Neural progenitor cell (in vitro differentiated cells): ENCODE results near the gene NOM1. TPM values are rescaled to one million over a fixed set of nuclear protein-coding genes. Genes with fewer than 3 reads are reported as not detected.

Source experiments
- DNase-seq: peaks from one replicate; pipeline ENCODE4 v3.0.0-alpha.2; 2016; ENCODE audit warnings: low spot score
- H2AFZ ChIP-seq: fragments of 200-600 bp; sonication (generic); replicated peaks from 2 replicates; pipeline ENCODE4 v1.6.1; 2016; ENCODE audit warnings: antibody characterized with exemption
- H3F3A ChIP-seq: fragments of 200-600 bp; sonication (generic); 2 replicates; pipeline ENCODE4 v1.6.1; 2016; ENCODE audit warnings: antibody characterized with exemption, low read depth
- H3K27ac ChIP-seq: fragments of 200-600 bp; sonication (generic); 2 replicates; pipeline ENCODE4 v1.5.1; 2016; ENCODE audit warnings: mild to moderate bottlenecking
- H3K27me3 ChIP-seq: fragments of 200-600 bp; sonication (generic); 2 replicates; pipeline ENCODE4 v1.6.1; 2016; ENCODE audit warnings: mild to moderate bottlenecking, moderate library complexity
- H3K36me3 ChIP-seq: fragments of 200-600 bp; sonication (generic); 2 replicates; pipeline ENCODE4 v1.5.1; 2016
- H3K4me1 ChIP-seq: fragments of 200-600 bp; sonication (generic); 2 replicates; pipeline ENCODE4 v1.6.1; 2016; ENCODE audit warnings: mixed run types
- H3K4me2 ChIP-seq: fragments of 200-600 bp; sonication (generic); 2 replicates; pipeline ENCODE4 v1.6.1; 2016
- H3K4me3 ChIP-seq: fragments of 200-600 bp; sonication (generic); 2 replicates; pipeline ENCODE4 v1.5.1; 2016
- H3K79me2 ChIP-seq: fragments of 200-600 bp; sonication (generic); 2 replicates; pipeline ENCODE4 v1.6.1; 2016; ENCODE audit warnings: low read depth
- H3K9ac ChIP-seq: fragments of 200-600 bp; sonication (generic); 2 replicates; pipeline ENCODE4 v1.6.1; 2016
- H3K9me3 ChIP-seq: fragments of 200-600 bp; sonication (generic); 2 replicates; pipeline ENCODE4 v1.5.1; 2016; ENCODE audit warnings: low read depth
- H4K20me1 ChIP-seq: fragments of 200-600 bp; sonication (generic); 2 replicates; pipeline ENCODE4 v1.6.1; 2016; ENCODE audit warnings: low read depth
- H3K27ac Mint-ChIP-seq: 3 replicates; pipeline ENCODE4 v1.8.0; 2021; ENCODE audit warnings: mixed read lengths
- H3K27me3 Mint-ChIP-seq: 2 replicates; pipeline ENCODE4 v1.8.0; 2022; ENCODE audit warnings: low read depth, mild to moderate bottlenecking, inconsistent platforms, moderate library complexity, mixed read lengths; ENCODE audit not compliant: insufficient read depth
- H3K36me3 Mint-ChIP-seq: 3 replicates; pipeline ENCODE4 v1.8.0; 2021; ENCODE audit warnings: mixed read lengths
- H3K4me1 Mint-ChIP-seq: 3 replicates; pipeline ENCODE4 v1.8.0; 2021; ENCODE audit warnings: mixed read lengths
- H3K4me3 Mint-ChIP-seq: 3 replicates; pipeline ENCODE4 v1.8.0; 2021; ENCODE audit warnings: mild to moderate bottlenecking, moderate library complexity, mixed read lengths
- H3K9me3 Mint-ChIP-seq: 3 replicates; pipeline ENCODE4 v1.8.0; 2020; ENCODE audit warnings: mixed read lengths
- EZH2 ChIP-seq: fragments of 200-600 bp; sonication (generic); IDR thresholded peaks from 2 replicates; pipeline ENCODE4 v1.6.1; 2017; ENCODE audit warnings: antibody characterized with exemption, mild to moderate bottlenecking, moderate library complexity
- EZH2phosphoT487 ChIP-seq: fragments of 200-600 bp; sonication (generic); IDR thresholded peaks from 2 replicates; pipeline ENCODE4 v1.6.1; 2017; ENCODE audit warnings: antibody characterized with exemption
- total RNA-seq: library from RNA; depleted of rRNA; stranded (reverse); fragments of >200 nt; gene quantifications from 2 replicates; pipeline ENCODE4 v1.2.3, GENCODE V29; 2015; ENCODE audit warnings: low replicate concordance
- TF ChIP-seq, protein P1 (sequence below): fragments of 200-600 bp; sonication (generic); IDR thresholded peaks from 2 replicates; pipeline ENCODE4 v1.5.1; 2017; ENCODE audit warnings: antibody characterized with exemption, mild to moderate bottlenecking

The NOM1 gene
- total RNA-seq, 1 donor from 2014 or later = 10.9 TPM

DNA sequence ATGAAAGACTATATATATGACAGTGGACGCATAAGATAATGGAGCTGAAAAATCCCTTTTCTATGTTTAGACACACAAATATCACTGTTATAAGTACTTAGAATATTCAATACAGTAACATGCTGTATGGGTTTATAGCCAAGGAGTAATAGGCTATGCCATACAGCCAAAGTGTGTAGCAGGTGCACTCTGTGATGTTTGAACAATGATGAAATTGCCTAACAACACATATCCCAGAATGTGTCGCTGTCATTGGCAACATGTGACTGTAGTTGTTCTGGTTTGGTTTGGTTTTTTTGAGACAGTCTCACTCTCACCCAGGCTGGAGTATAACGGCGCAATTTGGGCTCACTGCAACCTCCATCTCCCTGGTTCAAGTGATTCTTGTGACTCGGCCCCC is 26.1 kb downstream of the NOM1 start:
- no peaks in the 10 kb centered on the region for H4K20me1 ChIP-seq
- no peak for DNase-seq
- TF ChIP-seq, protein P1, sequence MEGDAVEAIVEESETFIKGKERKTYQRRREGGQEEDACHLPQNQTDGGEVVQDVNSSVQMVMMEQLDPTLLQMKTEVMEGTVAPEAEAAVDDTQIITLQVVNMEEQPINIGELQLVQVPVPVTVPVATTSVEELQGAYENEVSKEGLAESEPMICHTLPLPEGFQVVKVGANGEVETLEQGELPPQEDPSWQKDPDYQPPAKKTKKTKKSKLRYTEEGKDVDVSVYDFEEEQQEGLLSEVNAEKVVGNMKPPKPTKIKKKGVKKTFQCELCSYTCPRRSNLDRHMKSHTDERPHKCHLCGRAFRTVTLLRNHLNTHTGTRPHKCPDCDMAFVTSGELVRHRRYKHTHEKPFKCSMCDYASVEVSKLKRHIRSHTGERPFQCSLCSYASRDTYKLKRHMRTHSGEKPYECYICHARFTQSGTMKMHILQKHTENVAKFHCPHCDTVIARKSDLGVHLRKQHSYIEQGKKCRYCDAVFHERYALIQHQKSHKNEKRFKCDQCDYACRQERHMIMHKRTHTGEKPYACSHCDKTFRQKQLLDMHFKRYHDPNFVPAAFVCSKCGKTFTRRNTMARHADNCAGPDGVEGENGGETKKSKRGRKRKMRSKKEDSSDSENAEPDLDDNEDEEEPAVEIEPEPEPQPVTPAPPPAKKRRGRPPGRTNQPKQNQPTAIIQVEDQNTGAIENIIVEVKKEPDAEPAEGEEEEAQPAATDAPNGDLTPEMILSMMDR = no peak
- TF ChIP-seq EZH2 = no peak
- TF ChIP-seq EZH2phosphoT487 = no peak

DNA sequence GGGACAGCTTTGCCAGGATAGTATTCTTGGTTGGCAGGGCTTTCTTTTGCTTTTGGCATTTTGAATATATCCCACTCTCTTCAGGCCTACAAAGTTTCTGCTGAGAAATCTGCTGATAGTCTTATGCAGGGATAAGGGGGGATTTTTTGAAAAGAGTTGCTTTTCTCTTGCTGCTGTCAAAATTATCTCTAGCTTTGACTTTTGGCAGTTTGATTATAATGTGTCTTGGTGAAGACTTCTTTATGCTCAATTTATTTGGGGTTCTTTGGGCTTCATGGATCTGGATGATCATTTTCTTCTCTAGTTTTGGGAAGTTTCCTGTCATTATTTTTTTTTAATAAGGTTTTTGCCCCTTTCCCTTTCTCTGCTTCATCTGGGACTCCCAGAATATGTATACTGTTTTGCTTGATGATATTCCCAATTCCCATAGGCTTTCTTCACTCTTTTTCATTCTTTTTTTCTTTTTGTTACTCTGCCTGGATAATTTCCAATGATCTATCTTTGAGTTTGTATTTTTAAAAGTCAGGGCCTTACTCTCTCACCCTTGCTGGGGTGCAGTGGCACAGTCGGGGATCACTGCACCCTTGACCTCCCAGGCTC is 29.6 kb downstream of the NOM1 start:
- H3K27ac ChIP-seq = no peak overlapping the region
- Mint-ChIP-seq H3K9me3 (peaks cover 25% of the 10 kb centered on the region), H3K4me3 (no peak overlapping the region), H3K27me3 (peaks cover 2% of the 10 kb centered on the region), H3K4me1 (no peaks in the 10 kb centered on the region), H3K27ac (no peak overlapping the region), H3K36me3 (peaks cover 13% of the 10 kb centered on the region)
- H3K4me2 ChIP-seq = no peak overlapping the region
- no peak overlapping the region for H2AFZ ChIP-seq
- H3K9ac ChIP-seq = no peak overlapping the region
- no peaks in the 10 kb centered on the region for H3K4me1 ChIP-seq
- no peaks in the 10 kb centered on the region for H3K9me3 ChIP-seq
- H3F3A ChIP-seq = peaks cover 25% of the 10 kb centered on the region
- H3K79me2 ChIP-seq = no peaks in the 10 kb centered on the region
- no peak for DNase-seq
- H3K36me3 ChIP-seq = no peaks in the 10 kb centered on the region
- no peaks in the 10 kb centered on the region for H4K20me1 ChIP-seq
- TF ChIP-seq EZH2phosphoT487 (no peak), EZH2 (no peak)
- TF ChIP-seq, protein P1 = no peak
- H3K27me3 ChIP-seq = no peaks in the 10 kb centered on the region
- H3K4me3 ChIP-seq = no peak overlapping the region

More for the DNA sequence above, 26.1 kb downstream of the NOM1 start:
- peaks cover 22% of the 10 kb centered on the region for H3K9me3 Mint-ChIP-seq
- H3K36me3 Mint-ChIP-seq = peaks cover 13% of the 10 kb centered on the region
- H3K9me3 ChIP-seq = no peaks in the 10 kb centered on the region
- H2AFZ ChIP-seq = no peak overlapping the region
- no peak overlapping the region for H3K4me3 Mint-ChIP-seq
- H3K4me3 ChIP-seq = no peak overlapping the region
- no peak overlapping the region for H3K9ac ChIP-seq
- H3K27me3 ChIP-seq = no peaks in the 10 kb centered on the region
- H3K4me1 Mint-ChIP-seq = no peaks in the 10 kb centered on the region
- no peaks in the 10 kb centered on the region for H3K79me2 ChIP-seq
- H3K27me3 Mint-ChIP-seq = peaks cover 2% of the 10 kb centered on the region
- H3K27ac Mint-ChIP-seq = no peak overlapping the region
- H3K27ac ChIP-seq = no peak overlapping the region
- H3K4me2 ChIP-seq = no peak overlapping the region
- H3F3A ChIP-seq = peaks cover 5% of the 10 kb centered on the region
- no peaks in the 10 kb centered on the region for H3K4me1 ChIP-seq
- no peaks in the 10 kb centered on the region for H3K36me3 ChIP-seq

DNA sequence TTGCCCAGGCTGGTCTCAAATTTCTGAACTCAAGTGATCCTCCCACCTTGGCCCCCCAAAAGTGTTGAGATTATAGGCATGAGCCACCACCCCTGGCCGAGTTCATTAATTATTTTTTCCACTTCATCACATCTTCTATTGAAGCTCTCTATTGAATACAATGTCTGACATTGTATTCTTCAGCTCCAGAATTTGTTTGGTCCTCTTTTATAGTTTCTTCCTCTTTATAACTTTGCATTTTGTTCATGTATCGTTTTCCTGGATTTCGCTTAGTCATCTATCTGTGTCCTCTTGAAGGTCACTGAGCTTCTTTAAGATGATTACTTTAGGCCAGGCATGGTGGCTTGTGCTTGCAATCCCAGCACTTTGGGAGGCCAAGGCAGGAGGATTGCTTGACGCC is 30.2 kb downstream of the NOM1 start:
- Histone ChIP-seq H3K36me3 (no peaks in the 10 kb centered on the region), H2AFZ (no peak overlapping the region), H3K4me1 (no peaks in the 10 kb centered on the region), H3K9ac (no peak overlapping the region), H3K79me2 (no peaks in the 10 kb centered on the region), H3K4me3 (no peak overlapping the region), H3K9me3 (no peaks in the 10 kb centered on the region), H3F3A (peaks cover 27% of the 10 kb centered on the region), H3K27ac (no peak overlapping the region), H3K4me2 (no peak overlapping the region), H3K27me3 (no peaks in the 10 kb centered on the region), H4K20me1 (no peaks in the 10 kb centered on the region)
- peaks cover 13% of the 10 kb centered on the region for H3K36me3 Mint-ChIP-seq
- H3K27ac Mint-ChIP-seq = no peak overlapping the region
- H3K27me3 Mint-ChIP-seq = peaks cover 2% of the 10 kb centered on the region
- TF ChIP-seq, protein P1 = no peak
- TF ChIP-seq EZH2phosphoT487 = no peak
- no peak for TF ChIP-seq EZH2
- peaks cover 25% of the 10 kb centered on the region for H3K9me3 Mint-ChIP-seq
- H3K4me1 Mint-ChIP-seq = no peaks in the 10 kb centered on the region
- no peak overlapping the region for H3K4me3 Mint-ChIP-seq
- DNase-seq = no peak
